ENCODE data around the gene NELFA. TPM values are rescaled to one million over a fixed set of nuclear protein-coding genes. Genes with fewer than 3 reads are reported as not detected.
A peak's percentile ranks its signal among the peaks of the same experiment; 100 is the strongest.

Gene NELFA
- total and polyA plus RNA-seq, 10 of the 15 experiments (the other 5 are each of a cell fraction or from before 2014, with no cell fraction given): 0.39 to 38.6 (median 16.7) TPM

- TF ChIP-seq, protein P1, sequence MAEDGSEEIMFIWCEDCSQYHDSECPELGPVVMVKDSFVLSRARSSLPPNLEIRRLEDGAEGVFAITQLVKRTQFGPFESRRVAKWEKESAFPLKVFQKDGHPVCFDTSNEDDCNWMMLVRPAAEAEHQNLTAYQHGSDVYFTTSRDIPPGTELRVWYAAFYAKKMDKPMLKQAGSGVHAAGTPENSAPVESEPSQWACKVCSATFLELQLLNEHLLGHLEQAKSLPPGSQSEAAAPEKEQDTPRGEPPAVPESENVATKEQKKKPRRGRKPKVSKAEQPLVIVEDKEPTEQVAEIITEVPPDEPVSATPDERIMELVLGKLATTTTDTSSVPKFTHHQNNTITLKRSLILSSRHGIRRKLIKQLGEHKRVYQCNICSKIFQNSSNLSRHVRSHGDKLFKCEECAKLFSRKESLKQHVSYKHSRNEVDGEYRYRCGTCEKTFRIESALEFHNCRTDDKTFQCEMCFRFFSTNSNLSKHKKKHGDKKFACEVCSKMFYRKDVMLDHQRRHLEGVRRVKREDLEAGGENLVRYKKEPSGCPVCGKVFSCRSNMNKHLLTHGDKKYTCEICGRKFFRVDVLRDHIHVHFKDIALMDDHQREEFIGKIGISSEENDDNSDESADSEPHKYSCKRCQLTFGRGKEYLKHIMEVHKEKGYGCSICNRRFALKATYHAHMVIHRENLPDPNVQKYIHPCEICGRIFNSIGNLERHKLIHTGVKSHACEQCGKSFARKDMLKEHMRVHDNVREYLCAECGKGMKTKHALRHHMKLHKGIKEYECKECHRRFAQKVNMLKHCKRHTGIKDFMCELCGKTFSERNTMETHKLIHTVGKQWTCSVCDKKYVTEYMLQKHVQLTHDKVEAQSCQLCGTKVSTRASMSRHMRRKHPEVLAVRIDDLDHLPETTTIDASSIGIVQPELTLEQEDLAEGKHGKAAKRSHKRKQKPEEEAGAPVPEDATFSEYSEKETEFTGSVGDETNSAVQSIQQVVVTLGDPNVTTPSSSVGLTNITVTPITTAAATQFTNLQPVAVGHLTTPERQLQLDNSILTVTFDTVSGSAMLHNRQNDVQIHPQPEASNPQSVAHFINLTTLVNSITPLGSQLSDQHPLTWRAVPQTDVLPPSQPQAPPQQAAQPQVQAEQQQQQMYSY (CRISPR knock-in tag; IDR thresholded peaks at IDR 0.05): no peak
- TF ChIP-seq IRF4 (IDR thresholded peaks at IDR 0.05; ENCODE audit: low read depth, low read length) (no peak), BACH1 (IDR thresholded peaks at IDR 0.05; ENCODE audit: borderline replicate concordance) (peak; percentile 85), PML (IDR thresholded peaks at IDR 0.05; ENCODE audit: low read length) (peak; percentile 77; the same call in 1 of the 2 replicates), NR2F1 (conservative IDR thresholded peaks at IDR 0.05) (peak; percentile 76), TCF7 (IDR thresholded peaks at IDR 0.05; ENCODE audit: borderline replicate concordance) (no peak), JUNB (IDR thresholded peaks at IDR 0.05) (no peak), HSF1 (IDR thresholded peaks at IDR 0.05; ENCODE audit: low read depth, low read length) (no peak), ZNF207 (IDR thresholded peaks at IDR 0.05; ENCODE audit: borderline replicate concordance) (peak; percentile 93), MEF2A (IDR thresholded peaks at IDR 0.05; ENCODE audit: insufficient read depth, low read depth, low read length) (no peak), RAD21 (IDR thresholded peaks at IDR 0.05; ENCODE audit: insufficient read depth, low read depth, low read length) (no peak), STAT1 (conservative IDR thresholded peaks at IDR 0.05) (peak; percentile 64; the same call in 1 of the 2 replicates), KAT2A (conservative IDR thresholded peaks at IDR 0.05; ENCODE audit: control insufficient read depth, low read depth, low read length) (no peak), CBX3 (IDR thresholded peaks at IDR 0.05; ENCODE audit: borderline replicate concordance, low read depth) (no peak), ZNF384 (IDR thresholded peaks at IDR 0.05; ENCODE audit: borderline replicate concordance, low read depth, low read length) (no peak), TAF1 (IDR thresholded peaks at IDR 0.05; ENCODE audit: borderline replicate concordance, low read depth, low read length) (peak; percentile 100), IRF5 (IDR thresholded peaks at IDR 0.05; ENCODE audit: borderline replicate concordance) (0 out of 2 replicates have a peak, but pooled peaks have one; percentile 32)
- TF ChIP-seq, protein P2, sequence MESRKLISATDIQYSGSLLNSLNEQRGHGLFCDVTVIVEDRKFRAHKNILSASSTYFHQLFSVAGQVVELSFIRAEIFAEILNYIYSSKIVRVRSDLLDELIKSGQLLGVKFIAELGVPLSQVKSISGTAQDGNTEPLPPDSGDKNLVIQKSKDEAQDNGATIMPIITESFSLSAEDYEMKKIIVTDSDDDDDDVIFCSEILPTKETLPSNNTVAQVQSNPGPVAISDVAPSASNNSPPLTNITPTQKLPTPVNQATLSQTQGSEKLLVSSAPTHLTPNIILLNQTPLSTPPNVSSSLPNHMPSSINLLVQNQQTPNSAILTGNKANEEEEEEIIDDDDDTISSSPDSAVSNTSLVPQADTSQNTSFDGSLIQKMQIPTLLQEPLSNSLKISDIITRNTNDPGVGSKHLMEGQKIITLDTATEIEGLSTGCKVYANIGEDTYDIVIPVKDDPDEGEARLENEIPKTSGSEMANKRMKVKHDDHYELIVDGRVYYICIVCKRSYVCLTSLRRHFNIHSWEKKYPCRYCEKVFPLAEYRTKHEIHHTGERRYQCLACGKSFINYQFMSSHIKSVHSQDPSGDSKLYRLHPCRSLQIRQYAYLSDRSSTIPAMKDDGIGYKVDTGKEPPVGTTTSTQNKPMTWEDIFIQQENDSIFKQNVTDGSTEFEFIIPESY (IDR thresholded peaks at IDR 0.05): no peak
- TF ChIP-seq, protein P3, sequence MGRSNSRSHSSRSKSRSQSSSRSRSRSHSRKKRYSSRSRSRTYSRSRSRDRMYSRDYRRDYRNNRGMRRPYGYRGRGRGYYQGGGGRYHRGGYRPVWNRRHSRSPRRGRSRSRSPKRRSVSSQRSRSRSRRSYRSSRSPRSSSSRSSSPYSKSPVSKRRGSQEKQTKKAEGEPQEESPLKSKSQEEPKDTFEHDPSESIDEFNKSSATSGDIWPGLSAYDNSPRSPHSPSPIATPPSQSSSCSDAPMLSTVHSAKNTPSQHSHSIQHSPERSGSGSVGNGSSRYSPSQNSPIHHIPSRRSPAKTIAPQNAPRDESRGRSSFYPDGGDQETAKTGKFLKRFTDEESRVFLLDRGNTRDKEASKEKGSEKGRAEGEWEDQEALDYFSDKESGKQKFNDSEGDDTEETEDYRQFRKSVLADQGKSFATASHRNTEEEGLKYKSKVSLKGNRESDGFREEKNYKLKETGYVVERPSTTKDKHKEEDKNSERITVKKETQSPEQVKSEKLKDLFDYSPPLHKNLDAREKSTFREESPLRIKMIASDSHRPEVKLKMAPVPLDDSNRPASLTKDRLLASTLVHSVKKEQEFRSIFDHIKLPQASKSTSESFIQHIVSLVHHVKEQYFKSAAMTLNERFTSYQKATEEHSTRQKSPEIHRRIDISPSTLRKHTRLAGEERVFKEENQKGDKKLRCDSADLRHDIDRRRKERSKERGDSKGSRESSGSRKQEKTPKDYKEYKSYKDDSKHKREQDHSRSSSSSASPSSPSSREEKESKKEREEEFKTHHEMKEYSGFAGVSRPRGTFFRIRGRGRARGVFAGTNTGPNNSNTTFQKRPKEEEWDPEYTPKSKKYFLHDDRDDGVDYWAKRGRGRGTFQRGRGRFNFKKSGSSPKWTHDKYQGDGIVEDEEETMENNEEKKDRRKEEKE (IDR thresholded peaks at IDR 0.05): no peak
Measured at GRCh38 chr4:2008921-2009650, at the start of gene NELFA (continued).

Data from GM12878 (cell line).